SK-N-MC (cell line): Measurements from ENCODE around the gene RIPOR1.

Experiments
- EZH2 ChIP-seq: fragments of 200-600 bp; sonication (generic); IDR thresholded peaks from one replicate; pipeline ENCODE4 v1.6.1; 2017; ENCODE audit warnings: antibody characterized with exemption
- FOXP2 ChIP-seq: optimal IDR thresholded peaks from 2 replicates; pipeline ENCODE3; 2011; ENCODE audit warnings: mild to moderate bottlenecking, moderate library complexity; ENCODE audit not compliant: insufficient read depth; ENCODE audit errors: extremely low read length, control extremely low read depth
- POLR2AphosphoS5 ChIP-seq: IDR thresholded peaks from 2 replicates; pipeline ENCODE4 v1.6.1; 2012; ENCODE audit warnings: mild to moderate bottlenecking, low read depth, low read length, borderline replicate concordance

DNA sequence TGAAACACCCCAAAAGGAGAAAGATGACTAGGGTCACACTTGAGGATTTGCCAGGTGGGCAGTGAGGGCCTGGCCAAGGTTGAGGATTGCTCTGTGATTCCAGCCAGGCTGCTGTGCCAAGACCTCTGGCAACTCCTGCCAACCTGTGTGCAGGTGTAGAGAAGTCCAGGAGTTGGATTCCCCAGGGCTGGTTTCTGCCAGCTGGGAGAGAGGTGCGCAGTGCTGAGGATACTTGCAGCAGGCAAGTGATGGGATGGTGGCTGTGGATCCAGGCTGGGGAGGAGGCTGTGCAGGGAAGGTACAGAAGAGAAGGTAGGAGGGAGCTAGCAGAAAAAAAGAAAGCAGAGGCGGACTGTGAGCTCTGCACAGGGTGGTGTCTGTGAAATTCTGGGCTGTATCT, 6.6 kb downstream of the RIPOR1 start:
- TF ChIP-seq POLR2AphosphoS5 (no peak), EZH2 (no peak), FOXP2 (no peak)
